GM21367 (cell line): ENCODE data around the gene RNF34.
A peak's percentile ranks its signal among the peaks of the same experiment; 100 is the strongest.

ENCODE experiments used
- ATAC-seq: cut with Tn5 transposase; IDR thresholded peaks from one replicate; pipeline ENCODE4 v1.9.1; 2021; ENCODE audit not compliant: unreplicated experiment

The RNF34 gene

GRCh38 chr12:121465921-121466793 lies 66.2 kb downstream of the RNF34 start:
- peak; percentile 7 for ATAC-seq

- peak; percentile 73 for ATAC-seq
These were observed 67.1 kb downstream of the RNF34 start for GRCh38 chr12:121466794-121467637.

- no peak for ATAC-seq
These were observed 68.0 kb downstream of the RNF34 start for GRCh38 chr12:121467638-121468498.

GRCh38 chr12:121468499-121468801 lies 68.5 kb downstream of the RNF34 start:
- ATAC-seq: no peak

- no peak for ATAC-seq
These were observed 70.8 kb downstream of the RNF34 start for GRCh38 chr12:121470751-121471150.

- no peak for ATAC-seq
These were observed 72.4 kb downstream of the RNF34 start for GRCh38 chr12:121472150-121472905.
